Endodermal cell (in vitro differentiated cells): ENCODE data around the gene SLC25A24. TPM values are rescaled to one million over a fixed set of nuclear protein-coding genes. Genes with fewer than 3 reads are reported as not detected.
"Not testable (repeated sequence)": the region's sequence is repeated elsewhere in the genome, so short reads cannot be mapped to it uniquely, and the experiment has no call there.

Experiments
- DNase-seq: peaks from one replicate; pipeline ENCODE4 v3.0.0-alpha.2; 2017
- H3K27ac ChIP-seq: 2 replicates; pipeline ENCODE4 v1.5.1; 2013; ENCODE audit warnings: mild to moderate bottlenecking, low read depth, low read length, moderate library complexity
- H3K27me3 ChIP-seq: 2 replicates; pipeline ENCODE4 v1.6.1; 2013; ENCODE audit warnings: mild to moderate bottlenecking, low read length, moderate library complexity; ENCODE audit not compliant: insufficient read depth, control insufficient read depth, poor library complexity, severe bottlenecking
- H3K36me3 ChIP-seq: 2 replicates; pipeline ENCODE4 v1.7.0; 2013; ENCODE audit warnings: mild to moderate bottlenecking, low read length, moderate library complexity; ENCODE audit not compliant: control insufficient read depth, insufficient read depth
- H3K4me1 ChIP-seq: one replicate; pipeline ENCODE4 v1.7.0; 2013; ENCODE audit warnings: low read length; ENCODE audit not compliant: control insufficient read depth, insufficient read depth
- H3K4me3 ChIP-seq: 2 replicates; pipeline ENCODE4 v1.5.1; 2013; ENCODE audit warnings: mild to moderate bottlenecking, low read length, moderate library complexity
- H3K9ac ChIP-seq: 2 replicates; pipeline ENCODE4 v1.6.1; 2013; ENCODE audit warnings: mild to moderate bottlenecking, low read length, moderate library complexity; ENCODE audit not compliant: poor library complexity, severe bottlenecking; ENCODE audit errors: extremely low read depth
- H3K9me3 ChIP-seq: 2 replicates; pipeline ENCODE4 v1.6.1; 2013; ENCODE audit warnings: mild to moderate bottlenecking, low read length, moderate library complexity; ENCODE audit not compliant: control insufficient read depth
- H3K27ac Mint-ChIP-seq: 2 replicates; pipeline ENCODE4 v1.8.0; 2020; ENCODE audit warnings: mixed read lengths
- H3K27me3 Mint-ChIP-seq: 2 replicates; pipeline ENCODE4 v1.8.0; 2021; ENCODE audit warnings: mild to moderate bottlenecking, mixed read lengths; ENCODE audit not compliant: insufficient read depth
- H3K36me3 Mint-ChIP-seq: 2 replicates; pipeline ENCODE4 v1.8.0; 2020; ENCODE audit warnings: low read depth, mixed read lengths
- H3K4me1 Mint-ChIP-seq: 2 replicates; pipeline ENCODE4 v1.8.0; 2020; ENCODE audit warnings: mixed read lengths
- H3K4me3 Mint-ChIP-seq: 2 replicates; pipeline ENCODE4 v1.8.0; 2020; ENCODE audit warnings: mild to moderate bottlenecking, moderate library complexity, mixed read lengths
- H3K9me3 Mint-ChIP-seq: 2 replicates; pipeline ENCODE4 v1.8.0; 2020; ENCODE audit warnings: mild to moderate bottlenecking, mixed read lengths
- WGBS, 2 experiments: methylation state at CpG; one replicate each; pipeline versions ENCODE4 v1.1.5 to v1.1.7; 2013; ENCODE audit warnings: missing lambda C conversion rate in 2 of 2, mixed read lengths in 1 of 2; ENCODE audit not compliant: insufficient coverage in 1 of 2, insufficient read length in 1 of 2; 5-methylcytosine and 5-hydroxymethylcytosine counted together
- long read RNA-seq, 4 experiments: library from polyadenylated mRNA in 2 of 4; library from RNA in 1 of 4; library from capped mRNA in 1 of 4; stranded (forward) in 3 of 4; unstranded in 1 of 4; transcript quantifications; one replicate each; pipeline ENCODE4 v2.0.0, GENCODE V29; 2020 to 2021; ENCODE audit warnings: inconsistent platforms in 1 of 4
- polyA plus RNA-seq, 2 experiments: library from polyadenylated mRNA; stranded (reverse); fragments of 50-300 nt; gene quantifications; one replicate each; pipeline ENCODE4 v1.2.3, GENCODE V29; 2013
- total RNA-seq, 2 donors: library from RNA; stranded (reverse); fragmentation: NEBNext Ultra II Directional in 1 of 2; extraction: Animal tissue kit (Norgen Biotek cat#: 25700) in 1 of 2; gene quantifications; 2 replicates in 1 of 2; 3 replicates in 1 of 2; pipeline ENCODE4 v1.2.1, GENCODE V29; 2021
- TF ChIP-seq, protein P1 (sequence below): fragments of 200-600 bp; sonication (generic); conservative IDR thresholded peaks from 2 replicates; pipeline ENCODE4 v1.5.0; 2021; ENCODE audit warnings: antibody characterized with exemption, mild to moderate bottlenecking

Gene SLC25A24
- total RNA-seq = 10 to 100 TPM; 42.4 to 61.4 TPM
- polyA plus RNA-seq (2013, experiment 1 of 2) = 45.0 TPM
- 45.7 TPM for polyA plus RNA-seq (2013, experiment 2 of 2)
- long read RNA-seq, experiment 1, full-length matches to known transcripts = 26 of 53 reads
- long read RNA-seq, experiment 1, partial matches to known transcripts = 6 of 53 reads
- long read RNA-seq, experiment 1, other reads (novel, unspliced or antisense) = 21 of 53 reads
- long read RNA-seq, experiment 2, full-length matches to known transcripts = 146 of 171 reads
- long read RNA-seq, experiment 2, partial matches to known transcripts = 16 of 171 reads
- long read RNA-seq, experiment 2, other reads (novel, unspliced or antisense) = 9 of 171 reads
- long read RNA-seq, experiment 3, full-length matches to known transcripts = 408 of 447 reads
- long read RNA-seq, experiment 3, partial matches to known transcripts = 10 of 447 reads
- long read RNA-seq, experiment 3, other reads (novel, unspliced or antisense) = 29 of 447 reads
- long read RNA-seq, experiment 4, full-length matches to known transcripts = 4 of 24 reads
- long read RNA-seq, experiment 4, partial matches to known transcripts = 19 of 24 reads
- long read RNA-seq, experiment 4, other reads (novel, unspliced or antisense) = 1 of 24 reads

DNA sequence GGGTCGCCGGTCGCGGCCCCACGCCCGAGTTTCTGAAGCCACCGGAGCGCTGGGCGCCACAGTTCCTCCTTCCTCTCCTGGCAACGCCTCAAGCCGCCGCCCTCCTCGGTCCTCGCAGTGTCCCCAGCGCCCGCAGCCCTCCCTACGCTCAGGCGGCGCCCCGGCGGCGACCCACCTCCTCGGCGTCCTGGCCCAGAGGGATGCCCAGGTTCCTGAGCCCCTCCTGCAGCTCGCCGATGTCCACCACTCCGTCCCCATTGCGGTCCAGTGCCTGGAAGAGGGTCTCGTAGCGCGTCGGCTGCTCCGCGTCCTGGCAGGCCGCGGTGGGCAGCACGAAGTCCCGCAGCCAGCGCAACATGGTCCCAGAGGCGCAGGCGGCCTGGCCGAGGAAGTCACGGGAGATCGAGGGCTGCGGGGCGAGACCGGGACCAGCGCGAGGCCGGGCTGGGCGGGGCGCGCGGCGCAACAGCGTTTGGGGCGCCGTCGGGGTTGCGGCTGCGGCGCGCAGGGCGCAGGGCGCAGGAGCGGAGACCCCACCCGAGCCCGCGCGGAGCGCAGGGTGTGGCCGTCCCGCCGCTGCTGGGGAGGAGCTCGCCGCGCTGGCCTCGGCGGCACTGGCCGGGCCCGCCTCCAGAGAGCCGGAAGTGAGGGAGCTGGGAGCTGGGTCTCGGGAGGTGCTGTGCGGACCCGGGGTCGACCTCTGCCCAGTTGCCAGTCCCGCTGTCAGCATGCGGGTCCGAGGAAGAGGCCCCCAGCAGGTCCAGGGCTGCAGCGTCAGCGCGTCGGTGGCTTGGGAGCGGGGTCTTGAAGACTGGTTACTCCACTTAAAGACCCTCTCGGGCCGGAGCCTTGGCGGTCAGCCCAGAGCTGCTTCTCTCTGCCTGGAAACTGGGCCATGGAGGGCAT lies at the start of gene SLC25A24:
TSS of gene SLC25A24 (minus strand) at position 563 of the 906 bp plus-strand sequence. CDS start at position 358, 205 bp downstream.
- peaks cover 21% of the 10 kb centered on the region for H3K4me1 Mint-ChIP-seq

DNA sequence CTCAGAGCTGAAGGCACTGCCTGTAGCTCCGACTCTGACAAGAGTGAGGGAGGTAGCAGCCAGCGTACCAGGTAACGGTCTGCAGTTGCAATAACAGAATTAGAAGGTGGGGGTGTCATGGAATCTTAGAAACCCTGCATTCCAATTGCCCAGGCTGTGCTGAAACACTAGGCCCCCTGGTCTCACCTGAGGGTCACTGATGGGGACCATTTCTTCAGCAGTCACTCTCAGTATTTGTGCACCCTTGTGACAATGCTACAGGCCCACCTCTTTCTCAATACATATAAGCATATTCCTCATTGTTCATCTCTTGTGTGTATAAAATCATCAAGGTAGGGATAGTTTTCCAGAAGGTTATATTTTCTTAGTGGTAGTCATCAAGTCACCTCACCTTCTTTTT lies 43.8 kb upstream of the SLC25A24 start, which contains the start of gene NBPF4:
TSS of gene NBPF4 (minus strand) at position 101 of the 400 bp plus-strand sequence. CDS start 315 bp downstream, outside the sequence.
- not testable (repeated sequence) for H3K9me3 ChIP-seq, H3K27me3 Mint-ChIP-seq, H3K9ac ChIP-seq, H3K27ac Mint-ChIP-seq, H3K36me3 Mint-ChIP-seq, H3K27me3 ChIP-seq, DNase-seq, H3K36me3 ChIP-seq, H3K9me3 Mint-ChIP-seq, H3K4me1 Mint-ChIP-seq, H3K4me1 ChIP-seq, H3K4me3 ChIP-seq, H3K27ac ChIP-seq, H3K4me3 Mint-ChIP-seq
- WGBS, 2 experiments = no CpG with 5 or more reads among the region's 3 CpGs

More for the DNA sequence above, at the start of gene SLC25A24:
- H3K27me3 Mint-ChIP-seq = peaks cover 11% of the 10 kb centered on the region
- peak within 1 kb of the TSS; percentile 78 for H3K27ac ChIP-seq
- peaks cover 18% of the 10 kb centered on the region for H3K9me3 ChIP-seq
- peak within 1 kb of the TSS; percentile 90 for H3K4me3 Mint-ChIP-seq
- peak within 1 kb of the TSS; percentile 98 for H3K9ac ChIP-seq
- H3K36me3 Mint-ChIP-seq = peaks cover 35% of the 10 kb centered on the region
- no peaks in the 10 kb centered on the region for H3K27me3 ChIP-seq
- peak within 1 kb of the TSS; percentile 91 for H3K4me3 ChIP-seq
- H3K9me3 Mint-ChIP-seq = peaks cover 12% of the 10 kb centered on the region
- H3K36me3 ChIP-seq = peaks cover 36% of the 10 kb centered on the region
- 0% methylated on average over 14 to 97 of the region's 97 CpGs for WGBS, 2 experiments
- H3K27ac Mint-ChIP-seq = peak within 1 kb of the TSS; percentile 91
- no peaks in the 10 kb centered on the region for H3K4me1 ChIP-seq
- TF ChIP-seq, protein P1, sequence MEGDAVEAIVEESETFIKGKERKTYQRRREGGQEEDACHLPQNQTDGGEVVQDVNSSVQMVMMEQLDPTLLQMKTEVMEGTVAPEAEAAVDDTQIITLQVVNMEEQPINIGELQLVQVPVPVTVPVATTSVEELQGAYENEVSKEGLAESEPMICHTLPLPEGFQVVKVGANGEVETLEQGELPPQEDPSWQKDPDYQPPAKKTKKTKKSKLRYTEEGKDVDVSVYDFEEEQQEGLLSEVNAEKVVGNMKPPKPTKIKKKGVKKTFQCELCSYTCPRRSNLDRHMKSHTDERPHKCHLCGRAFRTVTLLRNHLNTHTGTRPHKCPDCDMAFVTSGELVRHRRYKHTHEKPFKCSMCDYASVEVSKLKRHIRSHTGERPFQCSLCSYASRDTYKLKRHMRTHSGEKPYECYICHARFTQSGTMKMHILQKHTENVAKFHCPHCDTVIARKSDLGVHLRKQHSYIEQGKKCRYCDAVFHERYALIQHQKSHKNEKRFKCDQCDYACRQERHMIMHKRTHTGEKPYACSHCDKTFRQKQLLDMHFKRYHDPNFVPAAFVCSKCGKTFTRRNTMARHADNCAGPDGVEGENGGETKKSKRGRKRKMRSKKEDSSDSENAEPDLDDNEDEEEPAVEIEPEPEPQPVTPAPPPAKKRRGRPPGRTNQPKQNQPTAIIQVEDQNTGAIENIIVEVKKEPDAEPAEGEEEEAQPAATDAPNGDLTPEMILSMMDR = no peak
- peak; percentile 91 for DNase-seq

DNA sequence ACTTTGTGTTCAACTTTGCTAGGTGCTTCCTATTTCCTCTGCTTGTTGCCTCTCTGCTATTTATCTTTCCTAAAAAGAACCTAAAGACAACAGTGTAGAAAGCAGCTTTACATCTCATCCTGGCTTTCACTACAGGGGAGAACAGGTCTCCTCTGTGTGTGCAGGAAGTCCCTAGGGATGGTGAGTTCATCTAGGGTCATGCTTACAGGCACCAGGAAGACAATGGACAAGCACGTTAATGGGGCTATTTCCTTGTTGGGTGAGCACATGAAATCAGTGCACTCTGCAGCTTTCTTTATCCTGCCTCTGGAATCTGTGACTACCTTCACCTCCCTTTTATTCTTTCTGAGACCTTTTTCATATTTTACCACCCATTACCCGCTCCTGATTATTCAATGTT lies 39.3 kb upstream of the SLC25A24 start:
- not testable (repeated sequence) for H3K4me1 ChIP-seq, H3K4me3 ChIP-seq, H3K9ac ChIP-seq, H3K36me3 Mint-ChIP-seq, H3K27me3 ChIP-seq, H3K27ac Mint-ChIP-seq, H3K4me1 Mint-ChIP-seq, H3K27ac ChIP-seq, H3K4me3 Mint-ChIP-seq, H3K9me3 Mint-ChIP-seq, H3K36me3 ChIP-seq, H3K9me3 ChIP-seq, H3K27me3 Mint-ChIP-seq, DNase-seq
- no CpG with 5 or more reads among the region's 2 CpGs for WGBS, 2 experiments

DNA sequence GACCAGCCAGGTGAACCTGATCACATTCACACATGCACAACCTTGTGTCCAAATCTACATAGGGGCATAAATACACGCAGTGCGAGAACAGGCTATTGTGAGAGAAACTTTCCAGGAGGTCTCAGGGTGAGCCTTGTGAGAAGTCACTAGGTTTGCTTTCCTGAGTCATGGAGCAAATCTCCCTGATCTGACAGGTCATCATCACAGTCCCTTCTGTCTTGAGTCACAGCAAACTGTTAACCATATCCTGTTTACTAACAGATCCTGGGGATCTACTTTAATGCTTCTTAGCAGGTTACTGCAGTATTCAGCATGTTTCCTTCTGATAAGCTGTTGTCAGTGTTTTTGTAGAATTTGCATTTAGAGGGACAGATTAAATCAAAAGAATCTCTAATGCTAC lies 35.2 kb upstream of the SLC25A24 start:
- H3K9me3 Mint-ChIP-seq, H3K4me3 ChIP-seq, H3K27me3 Mint-ChIP-seq, H3K27me3 ChIP-seq, H3K9me3 ChIP-seq, H3K4me3 Mint-ChIP-seq, H3K36me3 ChIP-seq, DNase-seq, H3K9ac ChIP-seq, H3K36me3 Mint-ChIP-seq, H3K4me1 Mint-ChIP-seq, H3K4me1 ChIP-seq, H3K27ac ChIP-seq, H3K27ac Mint-ChIP-seq: not testable (repeated sequence)
- no CpG with 5 or more reads among the region's 2 CpGs for WGBS, 2 experiments

DNA sequence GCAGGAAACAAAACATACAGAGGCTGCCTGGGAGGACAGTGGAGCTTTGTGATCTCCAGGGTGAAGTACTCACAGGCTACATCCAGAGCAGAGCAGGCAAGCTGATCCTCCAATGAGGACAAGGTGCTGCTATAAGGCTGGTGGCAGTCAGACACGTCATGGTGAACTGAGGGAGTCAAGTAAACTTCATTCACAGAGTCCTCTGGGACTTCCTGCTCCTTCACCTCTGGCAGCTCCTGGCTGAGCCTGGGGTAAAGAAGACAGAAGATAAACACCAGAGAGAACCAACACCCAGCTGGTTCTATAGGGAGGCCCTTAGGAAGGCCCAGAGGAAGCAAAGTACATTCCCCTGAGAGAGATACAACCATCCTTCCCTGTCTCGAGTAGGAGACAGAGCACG lies 32.0 kb upstream of the SLC25A24 start:
- not testable (repeated sequence) for H3K4me1 Mint-ChIP-seq, H3K27me3 Mint-ChIP-seq, H3K4me3 Mint-ChIP-seq, H3K4me3 ChIP-seq, H3K27me3 ChIP-seq, DNase-seq, H3K9me3 ChIP-seq, H3K9me3 Mint-ChIP-seq, H3K36me3 ChIP-seq, H3K27ac Mint-ChIP-seq, H3K27ac ChIP-seq, H3K4me1 ChIP-seq, H3K36me3 Mint-ChIP-seq, H3K9ac ChIP-seq
- WGBS, 2 experiments = no CpG with 5 or more reads among the region's 3 CpGs

DNA sequence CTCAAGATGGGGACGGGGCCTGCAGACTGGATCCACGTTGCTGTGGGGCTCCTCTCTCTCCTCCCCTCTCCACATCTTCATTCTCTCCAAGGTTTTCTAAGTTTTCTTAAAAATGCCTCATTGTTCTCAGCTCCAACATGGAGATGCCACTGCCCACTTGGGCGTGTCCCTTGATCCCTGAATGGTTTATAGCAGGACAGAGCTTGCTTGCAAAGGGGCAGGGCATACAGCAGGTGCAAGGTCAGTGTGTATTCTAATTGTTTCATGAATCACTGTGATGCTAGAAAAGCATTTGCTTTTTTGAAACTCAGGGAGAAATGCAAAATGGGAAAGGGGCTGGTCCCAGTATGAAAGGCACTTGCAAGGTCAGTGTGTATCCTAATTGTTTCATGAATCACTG lies 29.8 kb upstream of the SLC25A24 start:
- not testable (repeated sequence) for H3K4me3 ChIP-seq, H3K9ac ChIP-seq, H3K4me1 ChIP-seq, H3K36me3 Mint-ChIP-seq, H3K27ac ChIP-seq, DNase-seq, H3K9me3 ChIP-seq, H3K27me3 Mint-ChIP-seq, H3K4me1 Mint-ChIP-seq, H3K36me3 ChIP-seq, H3K27ac Mint-ChIP-seq, H3K9me3 Mint-ChIP-seq, H3K27me3 ChIP-seq, H3K4me3 Mint-ChIP-seq
- WGBS, 2 experiments = no CpG with 5 or more reads among the region's 3 CpGs
